Skin epidermis (tissue), 12 donors: ENCODE data around the gene SCRN2.
A peak's percentile ranks its signal among the peaks of the same experiment; 100 is the strongest.

ENCODE experiments used
- H3K27ac ChIP-seq, 21 experiments: fragments of 200-600 bp; sonication (generic) in 11 of 21; one replicate each; pipeline ENCODE4 v1.5.0; 2020; ENCODE audit warnings: mild to moderate bottlenecking in 3 of 21, inconsistent platforms in 2 of 21, moderate library complexity in 2 of 21
- H3K4me3 ChIP-seq, 7 experiments: fragments of 200-600 bp; sonication (generic) in 2 of 7; one replicate each; pipeline ENCODE4 v1.5.0; 2020; ENCODE audit warnings: inconsistent platforms in 2 of 7, mild to moderate bottlenecking in 2 of 7, moderate library complexity in 1 of 7

SCRN2 gene

GRCh38 chr17:47789611-47790561 is 51.2 kb downstream of the SCRN2 start:
- H3K27ac ChIP-seq = no peak overlapping the region
- H3K4me3 ChIP-seq = peak overlapping the region in 5 of 7 experiments; percentile 4 to 29 (median 19)
